HG03280 (cell line): ENCODE results near the gene PCYT1A.
"Not testable (repeated sequence)": the region's sequence is repeated elsewhere in the genome, so short reads cannot be mapped to it uniquely, and the experiment has no call there.

Source experiments
- ATAC-seq: cut with Tn5 transposase; IDR thresholded peaks from one replicate; pipeline ENCODE4 v1.9.1; 2021; ENCODE audit warnings: mild to moderate bottlenecking, moderate library complexity; ENCODE audit not compliant: unreplicated experiment

Gene PCYT1A

DNA sequence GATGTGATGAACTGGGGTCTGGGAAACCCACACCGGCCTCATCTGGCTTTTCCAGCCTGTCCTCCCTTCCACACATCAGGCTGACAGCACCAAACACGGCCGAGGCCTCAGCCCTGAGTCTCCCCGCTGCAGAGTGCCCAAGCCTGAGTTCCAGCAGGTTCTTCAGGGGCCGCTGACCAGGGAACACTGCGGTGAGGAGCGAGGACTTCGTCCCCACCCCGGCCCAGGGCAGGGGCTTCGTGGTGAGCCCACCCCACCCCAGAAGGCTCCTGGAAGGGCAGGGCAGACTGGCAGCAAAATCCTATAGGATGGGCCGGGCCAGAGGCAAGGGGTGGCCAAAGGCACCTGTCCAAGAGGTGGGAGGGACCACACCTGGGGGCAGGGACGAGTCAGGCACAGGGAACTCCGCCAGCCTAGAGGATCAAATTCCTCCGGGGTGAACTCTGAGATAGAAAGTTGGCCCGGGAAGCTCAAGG lies 71.4 kb downstream of the PCYT1A start, which contains the start of gene SLC51A:
Gene SLC51A, plus strand, starts transcription at position 446 of the 476 bp plus-strand sequence. CDS start 179 bp downstream, outside the sequence.
- ATAC-seq, result no peak

- ATAC-seq, result no peak
Measured at GRCh38 chr3:196215493-196216020, 72.0 kb downstream of the PCYT1A start.

GRCh38 chr3:196214783-196215441 lies 72.6 kb downstream of the PCYT1A start:
- ATAC-seq, result no peak

DNA sequence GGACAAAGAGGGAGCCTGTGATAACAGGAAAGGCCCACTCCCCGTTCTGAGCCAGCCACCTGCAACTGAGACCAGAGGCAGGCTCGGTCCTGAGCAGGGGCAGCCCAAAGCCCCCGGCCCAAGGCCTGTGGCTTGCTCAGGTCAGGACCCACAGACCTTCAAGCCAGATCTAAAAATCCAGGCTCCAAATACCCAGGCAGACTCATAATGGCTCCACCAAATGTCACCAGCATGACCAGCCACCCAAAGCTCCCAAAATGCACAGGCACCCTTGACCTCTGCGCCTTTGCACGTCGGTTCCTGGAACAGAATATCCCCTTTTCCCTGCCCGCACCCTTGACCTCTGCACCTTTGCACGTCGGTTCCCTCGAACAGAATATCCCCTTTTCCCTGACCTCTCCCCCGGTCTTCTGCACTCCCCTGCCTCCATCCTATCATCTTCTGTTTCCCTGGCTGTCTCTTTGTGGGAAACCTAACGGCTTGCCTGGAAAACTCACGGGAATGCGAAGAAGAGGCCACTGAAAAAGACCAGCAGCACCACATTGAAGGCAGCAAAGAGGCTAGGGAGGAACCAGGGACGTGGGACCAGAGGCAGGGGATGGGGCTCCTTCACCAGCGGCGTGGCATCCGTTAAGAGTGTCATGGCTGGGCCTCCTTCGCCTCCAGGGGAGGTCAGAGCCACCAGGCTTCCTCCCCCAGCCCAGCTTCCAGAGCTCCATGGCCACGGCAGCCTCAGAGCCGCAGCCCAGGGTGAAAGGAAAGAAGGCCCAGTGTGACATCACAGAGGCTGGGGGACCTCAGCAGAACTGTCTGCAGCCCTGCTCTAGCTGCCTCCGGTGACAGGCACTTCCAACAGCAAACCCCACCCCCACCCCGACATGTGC lies 76.6 kb downstream of the PCYT1A start, which contains the start of gene ZDHHC19:
Gene ZDHHC19, minus strand, starts transcription at position 728 of the 884 bp plus-strand sequence. Its CDS starts 85 bp downstream, at position 643.
- ATAC-seq, result no peak

DNA sequence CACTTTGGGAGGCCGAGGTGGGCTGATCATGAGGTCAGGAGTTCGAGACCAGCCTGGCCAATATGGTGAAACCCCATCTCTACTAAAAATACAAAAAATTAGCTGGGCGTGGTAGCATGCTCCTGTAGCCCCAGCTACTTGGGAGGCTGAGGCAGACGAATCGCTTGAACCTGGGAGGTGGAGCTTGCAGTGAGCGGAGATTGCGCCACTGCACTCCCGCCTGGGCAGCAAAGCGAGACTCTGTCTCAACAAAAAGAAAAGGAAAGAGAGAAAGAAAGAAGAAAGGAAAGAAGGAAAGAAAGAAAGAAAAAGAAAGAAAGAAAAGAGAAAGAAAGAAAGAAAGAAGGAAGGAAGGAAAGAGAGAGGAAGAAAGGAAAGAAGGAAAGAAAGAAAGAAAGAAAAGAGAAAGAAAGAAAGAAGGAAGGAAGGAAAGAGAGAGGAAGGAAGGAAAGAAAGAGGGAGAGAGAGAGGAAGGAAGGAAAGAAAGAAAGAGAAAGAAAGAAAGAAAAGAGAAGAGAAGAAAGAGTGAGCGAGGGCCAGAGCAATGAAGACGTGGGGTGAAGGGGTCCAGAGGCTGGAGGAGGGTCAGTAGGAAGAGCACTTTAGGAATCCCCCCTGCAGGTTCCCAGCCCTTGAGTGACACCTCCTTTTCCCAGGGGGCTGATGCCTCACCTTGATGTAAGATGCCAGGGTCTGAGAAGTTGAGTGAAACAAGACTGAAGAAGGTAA lies 77.4 kb downstream of the PCYT1A start:
- ATAC-seq, result not testable (repeated sequence)

DNA sequence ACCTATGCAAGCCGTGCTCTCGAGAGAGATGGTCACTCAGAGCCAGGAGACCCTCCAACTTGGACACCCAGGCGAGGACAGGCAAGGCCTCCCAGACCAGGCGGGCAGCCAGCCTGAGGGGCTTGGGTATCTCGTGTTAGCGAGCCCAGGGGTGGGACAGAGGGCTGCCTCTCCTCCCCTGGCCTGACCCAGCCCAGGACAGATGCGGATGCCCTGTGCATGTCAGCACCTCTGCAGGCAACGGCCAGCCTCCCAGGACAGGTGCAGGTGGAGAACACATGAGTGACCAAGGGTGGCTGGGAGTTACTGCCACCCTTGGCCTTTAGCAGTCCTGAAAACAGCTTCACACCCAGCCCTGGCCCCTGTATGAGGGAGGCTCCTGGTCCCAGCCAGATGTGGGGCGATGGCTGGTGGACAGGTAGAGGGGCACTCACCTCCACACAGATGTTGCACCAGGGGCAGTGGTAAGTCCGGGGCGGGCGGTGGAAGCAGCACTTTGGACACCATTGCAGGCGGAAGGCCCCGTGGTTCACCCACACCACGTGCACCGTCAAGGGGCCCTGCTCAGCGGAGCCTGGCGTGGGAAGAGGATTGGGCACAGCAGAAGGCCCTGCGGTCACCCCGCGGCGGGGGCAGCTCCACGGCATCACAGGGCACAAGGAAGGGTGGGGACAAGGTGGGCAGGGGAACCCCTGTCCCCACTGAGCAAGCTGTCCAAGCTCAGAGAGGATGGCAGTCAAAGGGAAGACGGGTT lies 78.4 kb downstream of the PCYT1A start:
- no peak for ATAC-seq

GRCh38 chr3:196207833-196208607 lies 79.5 kb downstream of the PCYT1A start:
- no peak for ATAC-seq

GRCh38 chr3:196207159-196207832 lies 80.2 kb downstream of the PCYT1A start:
- ATAC-seq, result no peak

GRCh38 chr3:196205442-196206205 lies 81.9 kb downstream of the PCYT1A start:
- ATAC-seq, result not testable (repeated sequence)

GRCh38 chr3:196203846-196204245 lies 83.7 kb downstream of the PCYT1A start:
- no peak for ATAC-seq

DNA sequence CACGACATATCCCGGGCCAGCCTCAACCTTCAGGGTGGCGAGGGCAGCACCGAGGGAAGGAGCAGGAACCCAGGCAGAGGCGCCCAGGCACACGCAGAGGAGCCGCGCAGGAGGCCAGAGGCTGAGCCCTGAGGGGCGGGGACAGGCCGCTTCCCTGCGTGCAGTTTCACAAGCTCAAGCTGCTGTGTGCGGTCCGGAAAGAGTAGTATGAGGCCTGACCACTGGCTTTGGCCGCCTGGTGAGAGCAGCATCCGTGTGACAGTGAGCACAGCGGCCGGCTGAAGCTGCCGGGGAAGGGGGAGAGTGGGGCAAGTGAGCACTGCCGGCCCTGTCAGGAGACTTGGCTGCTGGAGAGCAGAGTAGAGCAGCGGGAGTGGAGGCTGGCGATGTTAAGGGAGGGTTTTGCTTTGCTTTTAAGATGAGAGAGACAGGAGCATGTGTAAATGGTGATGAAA lies 85.0 kb downstream of the PCYT1A start:
- ATAC-seq, result no peak

DNA sequence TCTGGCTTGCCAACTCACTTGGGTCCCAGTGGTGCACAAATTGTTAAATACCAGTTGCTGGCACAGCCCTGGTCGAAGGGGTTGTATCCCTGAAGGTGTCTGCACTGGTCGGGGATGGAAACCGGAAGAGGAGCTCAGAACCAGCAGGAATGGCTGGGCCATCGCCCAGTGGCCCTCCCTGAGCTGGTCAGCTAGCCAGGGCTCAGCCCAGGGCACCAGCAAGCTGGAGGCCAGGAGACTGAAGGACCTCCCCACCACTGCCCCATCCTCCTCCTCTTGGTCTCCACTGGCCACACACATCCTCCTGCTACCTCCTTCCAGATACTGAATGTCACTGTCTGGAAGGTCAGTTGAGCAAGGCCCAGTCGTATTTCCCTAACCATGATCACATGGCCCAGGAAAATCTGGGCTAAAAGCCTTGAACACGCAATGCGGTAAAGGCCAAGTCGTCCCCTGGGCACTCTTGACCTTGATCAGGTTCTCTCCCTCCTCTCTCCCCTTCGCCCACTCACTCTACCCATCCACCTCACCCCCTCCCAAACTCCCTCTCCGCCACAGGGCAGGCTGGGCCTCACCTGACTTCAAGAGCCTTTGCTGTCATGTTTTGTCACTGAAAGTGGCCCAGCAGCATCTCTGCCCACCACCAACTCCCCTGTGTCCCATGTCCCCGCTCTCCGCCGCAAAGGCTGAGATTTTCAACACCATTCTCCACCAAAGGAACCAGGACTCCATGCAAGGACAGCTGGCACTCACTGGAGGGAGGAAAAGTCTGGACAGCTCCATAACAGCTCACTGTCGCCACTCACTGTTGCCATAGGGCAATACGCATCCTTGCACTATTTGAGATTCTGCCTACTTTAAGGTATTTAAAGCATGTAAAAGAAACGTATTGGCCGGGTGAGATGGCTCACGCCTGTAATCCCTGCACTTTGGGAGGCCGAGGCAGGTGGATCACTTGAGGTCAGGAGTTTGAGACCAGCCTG lies 88.5 kb downstream of the PCYT1A start:
- ATAC-seq, result no peak

- no peak for ATAC-seq
Measured at GRCh38 chr3:196198081-196198675, 89.3 kb downstream of the PCYT1A start.

- no peak for ATAC-seq
Measured at GRCh38 chr3:196197524-196197923, 90.0 kb downstream of the PCYT1A start.

- ATAC-seq, result no peak
Measured at GRCh38 chr3:196195664-196196265, 91.8 kb downstream of the PCYT1A start.

DNA sequence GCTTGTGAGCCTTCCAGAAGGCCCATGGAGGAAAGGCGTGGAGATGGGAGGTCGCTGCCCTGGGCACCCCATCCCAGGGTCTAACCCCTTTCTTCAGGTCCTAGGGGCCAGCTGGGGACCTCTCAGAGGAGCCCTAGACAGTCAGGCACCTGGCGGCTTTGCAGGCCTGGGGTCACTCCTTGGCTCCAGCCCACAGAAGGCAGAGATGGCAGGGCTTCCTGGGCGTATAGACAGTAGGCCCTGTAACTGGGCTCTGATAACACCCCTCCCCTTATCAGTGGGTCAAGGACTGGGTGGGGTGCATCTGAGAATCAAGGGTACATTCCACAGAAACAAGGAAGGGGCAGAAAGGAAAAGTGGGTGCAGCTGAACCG lies 93.0 kb downstream of the PCYT1A start:
- ATAC-seq, result no peak
